HG02571 (cell line): Measurements from ENCODE around the gene PLEKHA7.

Experiments used
- ATAC-seq: cut with Tn5 transposase; IDR thresholded peaks from one replicate; pipeline ENCODE4 v1.9.1; 2021; ENCODE audit warnings: mild to moderate bottlenecking, moderate library complexity; ENCODE audit not compliant: unreplicated experiment

PLEKHA7 gene

GRCh38 chr11:16813126-16813525, 201.1 kb downstream of the PLEKHA7 start:
- no peak for ATAC-seq

GRCh38 chr11:16812274-16812673, 201.9 kb downstream of the PLEKHA7 start:
- no peak for ATAC-seq

GRCh38 chr11:16811136-16812020, 202.8 kb downstream of the PLEKHA7 start:
- no peak for ATAC-seq

- ATAC-seq, result no peak
These were observed 204.1 kb downstream of the PLEKHA7 start for GRCh38 chr11:16809886-16810668.

GRCh38 chr11:16807306-16807705, 206.9 kb downstream of the PLEKHA7 start:
- no peak for ATAC-seq

- ATAC-seq, result no peak
These were observed 207.4 kb downstream of the PLEKHA7 start for GRCh38 chr11:16806791-16807190.

GRCh38 chr11:16805938-16806337, 208.3 kb downstream of the PLEKHA7 start:
- ATAC-seq, result no peak

- ATAC-seq, result no peak
These were observed 209.9 kb downstream of the PLEKHA7 start for GRCh38 chr11:16804104-16804947.

GRCh38 chr11:16801288-16801980, 212.8 kb downstream of the PLEKHA7 start:
- ATAC-seq, result no peak

GRCh38 chr11:16800382-16800781, 213.8 kb downstream of the PLEKHA7 start:
- no peak for ATAC-seq

GRCh38 chr11:16799890-16800289, 214.3 kb downstream of the PLEKHA7 start:
- no peak for ATAC-seq

GRCh38 chr11:16799221-16799620, 215.0 kb downstream of the PLEKHA7 start:
- ATAC-seq, result no peak

- ATAC-seq, result no peak
These were observed 216.4 kb downstream of the PLEKHA7 start for GRCh38 chr11:16797776-16798175.

GRCh38 chr11:16796311-16796710, 217.9 kb downstream of the PLEKHA7 start:
- ATAC-seq, result no peak

- no peak for ATAC-seq
These were observed 219.1 kb downstream of the PLEKHA7 start for GRCh38 chr11:16795146-16795545.

GRCh38 chr11:16794047-16794818, 220.0 kb downstream of the PLEKHA7 start:
- ATAC-seq, result no peak

- no peak for ATAC-seq
These were observed 220.7 kb downstream of the PLEKHA7 start for GRCh38 chr11:16793511-16793910.

GRCh38 chr11:16793009-16793408, 221.2 kb downstream of the PLEKHA7 start:
- no peak for ATAC-seq

GRCh38 chr11:16792426-16792825, 221.8 kb downstream of the PLEKHA7 start:
- no peak for ATAC-seq
